AG10803 (cell line): ENCODE results near the gene NMB.

ENCODE experiments used
- DNase-seq: peaks from one replicate; pipeline ENCODE4 v3.0.0; 2010; ENCODE audit warnings: low read depth
- H3K4me3 ChIP-seq: 2 replicates; pipeline ENCODE4 v1.5.1; 2011; ENCODE audit warnings: mild to moderate bottlenecking, low read length, control low read depth
- CTCF ChIP-seq: conservative IDR thresholded peaks from 2 replicates; pipeline ENCODE4 v1.5.1; 2011; ENCODE audit warnings: mild to moderate bottlenecking, low read length, control low read depth, inconsistent platforms

NMB gene

GRCh38 chr15:84668221-84668982 lies 10.4 kb upstream of the NMB start:
- H3K4me3 ChIP-seq, result no peak overlapping the region
- TF ChIP-seq CTCF, result no peak
- DNase-seq, result no peak

GRCh38 chr15:84666373-84666772 lies 8.4 kb upstream of the NMB start:
- no peak for DNase-seq
- TF ChIP-seq CTCF, result no peak
- no peak overlapping the region for H3K4me3 ChIP-seq

- no peak overlapping the region for H3K4me3 ChIP-seq
- no peak for DNase-seq
- TF ChIP-seq CTCF, result no peak
These were observed 3.0 kb upstream of the NMB start for GRCh38 chr15:84661001-84661400.

GRCh38 chr15:84659904-84660781 lies 2.1 kb upstream of the NMB start:
- TF ChIP-seq CTCF, result no peak
- H3K4me3 ChIP-seq, result no peak overlapping the region
- DNase-seq, result no peak

GRCh38 chr15:84658788-84659411 lies 901 bp upstream of the NMB start:
- peak overlapping the region; percentile 64 for H3K4me3 ChIP-seq
- no peak for TF ChIP-seq CTCF
- no peak for DNase-seq

- H3K4me3 ChIP-seq, result peak overlapping the region; percentile 64
- no peak for TF ChIP-seq CTCF
- no peak for DNase-seq
These were observed 285 bp downstream of the NMB start for GRCh38 chr15:84657748-84658079.
